NCI-H526 (cell line): Measurements from ENCODE around the gene GALNT18.

Experiments
- DNase-seq, 2 experiments: peaks; one replicate each; lab custom pipeline; 2025; lab: John Stamatoyannopoulos, UW

Gene GALNT18

DNA sequence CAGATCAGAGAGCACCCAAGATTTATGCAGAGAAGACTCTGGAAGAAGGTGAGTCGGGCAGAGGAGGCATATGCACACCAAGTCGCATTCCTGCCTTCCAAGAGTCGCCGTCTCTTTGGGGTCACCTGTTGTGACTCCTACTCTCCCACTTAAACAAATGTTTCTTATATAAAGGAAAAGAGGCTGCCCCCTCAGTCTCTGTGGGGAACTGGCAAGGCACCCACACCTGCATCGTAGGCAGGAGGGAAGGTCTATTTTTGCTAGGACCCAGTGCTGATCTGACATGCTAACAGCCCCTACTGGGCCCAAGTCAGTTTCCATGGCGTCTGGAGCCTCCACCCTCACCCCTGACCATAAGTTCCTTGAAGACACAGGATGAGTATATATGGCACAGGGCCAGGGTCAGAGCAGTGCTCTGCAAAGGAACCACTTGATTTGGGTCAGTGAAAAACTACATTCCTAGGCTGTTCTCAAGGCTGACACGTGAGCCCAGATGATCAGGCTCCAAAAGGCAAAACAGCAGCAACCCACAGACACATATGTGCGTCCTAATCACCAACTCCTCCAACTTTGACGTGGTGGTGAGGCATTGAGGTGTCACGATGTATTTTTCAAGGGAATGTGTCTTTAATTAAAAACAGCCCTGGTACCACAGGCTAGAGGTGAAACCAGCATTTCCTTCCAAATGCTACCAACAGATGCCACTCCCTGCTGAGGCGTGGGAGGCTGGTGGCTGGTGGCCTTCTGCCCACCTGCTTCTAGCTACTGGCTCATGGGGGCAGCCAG, 213.2 kb downstream of the GALNT18 start:
- DNase-seq = no peak

DNA sequence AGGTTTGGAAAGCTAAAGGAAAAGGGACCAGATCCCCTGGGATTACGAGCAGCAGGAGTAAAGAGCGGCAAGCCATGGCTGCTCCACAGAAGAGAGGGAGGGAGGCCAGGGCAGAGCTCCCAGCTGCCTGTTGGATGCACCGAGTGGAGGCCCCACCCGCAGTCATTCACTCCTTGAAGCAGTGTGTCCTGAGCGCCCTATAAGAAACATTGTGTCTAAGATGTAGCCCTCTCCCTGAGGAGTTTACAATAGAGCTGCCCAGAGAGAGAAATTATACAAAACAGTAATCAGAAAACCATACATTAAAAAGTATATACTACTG, 214.1 kb downstream of the GALNT18 start:
- no peak for DNase-seq

DNA sequence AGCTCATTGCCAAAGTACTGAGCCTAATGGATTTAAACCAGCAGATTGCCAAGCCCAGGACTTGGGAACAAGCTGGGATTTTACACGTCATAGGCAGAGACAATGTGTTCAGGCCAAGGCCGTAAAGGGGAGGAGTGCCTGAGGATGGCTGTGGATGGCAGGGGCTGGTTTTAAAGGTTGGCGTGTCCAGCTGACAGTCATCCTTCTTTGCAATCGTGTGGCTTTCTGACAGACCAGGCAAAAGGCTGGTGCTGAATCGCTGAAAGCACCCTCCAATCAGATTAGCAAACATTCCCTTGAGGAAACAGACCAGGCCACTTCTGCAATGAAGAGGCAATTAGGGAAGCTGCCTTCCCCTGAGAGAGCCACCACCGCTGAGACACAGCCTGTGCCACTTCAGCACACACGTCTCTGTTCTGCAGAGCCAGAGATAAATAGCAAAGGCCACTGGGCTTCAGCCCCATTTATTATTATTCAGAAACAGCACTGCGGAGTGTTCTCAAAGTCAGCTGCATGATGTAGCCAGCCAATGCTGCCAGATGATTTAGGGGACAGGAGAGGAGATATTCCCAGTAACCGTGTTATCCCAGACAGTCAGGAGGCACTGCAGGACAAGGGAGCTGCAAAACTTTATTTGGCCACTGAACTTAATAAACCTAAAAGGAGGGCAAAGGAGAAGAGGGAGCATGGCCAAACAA, 214.6 kb downstream of the GALNT18 start:
- no peak for DNase-seq

DNA sequence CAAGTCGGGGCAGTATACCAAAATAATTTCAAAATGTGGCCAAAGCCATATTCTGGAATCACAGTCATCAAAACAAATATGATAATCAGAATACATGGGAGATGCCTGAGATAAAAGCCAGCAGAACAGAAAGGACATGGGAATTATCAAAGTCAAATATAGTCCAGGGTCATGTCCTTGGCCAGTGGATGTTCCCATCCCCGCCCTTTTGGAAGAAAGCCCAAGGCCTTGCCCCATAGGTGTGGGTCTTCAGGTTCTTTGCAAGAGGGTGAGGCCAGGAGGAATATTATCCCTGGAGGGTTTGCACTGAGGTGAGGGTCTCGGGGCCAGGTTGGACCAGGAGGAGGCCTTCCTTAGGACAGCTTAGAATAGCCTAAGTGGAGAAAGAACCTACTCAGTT, 215.2 kb downstream of the GALNT18 start:
- no peak for DNase-seq

DNA sequence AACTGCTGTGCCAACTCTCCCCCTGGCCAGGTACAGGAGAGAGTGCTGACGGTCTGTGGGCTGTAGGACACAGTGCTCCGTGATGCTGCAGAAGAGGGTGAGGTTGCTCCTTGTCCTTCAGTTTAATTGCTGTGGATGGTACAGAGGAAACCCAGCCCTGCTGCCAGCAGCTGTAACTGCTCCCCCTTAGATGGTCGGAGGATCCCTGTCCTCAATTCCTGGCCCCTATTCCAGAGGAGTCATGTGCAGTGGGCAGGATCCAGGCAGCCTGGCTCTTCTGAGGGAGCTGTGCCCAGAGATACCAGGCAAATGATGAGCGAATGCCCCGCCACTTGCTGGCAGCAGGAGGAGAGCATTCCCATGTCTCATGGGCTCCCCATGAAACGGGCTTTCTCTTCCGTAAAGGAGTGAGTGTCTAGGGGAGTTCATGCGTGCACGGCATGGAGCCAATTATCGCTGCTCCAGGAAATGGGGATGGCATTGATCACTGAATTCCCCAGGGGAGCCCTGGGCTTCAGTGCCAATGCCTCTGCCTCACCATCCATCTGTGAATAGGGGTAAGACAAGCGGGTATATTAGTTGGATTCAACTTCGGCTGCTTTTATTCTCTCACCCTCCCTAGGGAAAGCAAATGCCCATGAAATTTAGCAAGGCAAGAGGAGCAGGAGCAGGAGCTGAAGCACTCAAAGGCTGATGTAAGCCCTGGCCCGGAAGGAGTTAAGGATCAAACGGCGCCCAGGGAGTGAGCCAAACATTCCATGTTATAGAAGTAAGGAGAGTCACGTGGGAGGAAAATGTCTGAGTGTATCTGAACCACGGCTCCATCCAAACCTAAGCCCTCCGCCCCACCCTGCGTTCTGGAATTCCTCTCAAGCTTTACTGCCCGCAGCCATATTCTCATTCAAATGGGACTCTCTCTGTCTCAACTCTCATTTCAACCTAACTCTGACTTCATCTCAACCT, 217.8 kb downstream of the GALNT18 start:
- DNase-seq = no peak

DNA sequence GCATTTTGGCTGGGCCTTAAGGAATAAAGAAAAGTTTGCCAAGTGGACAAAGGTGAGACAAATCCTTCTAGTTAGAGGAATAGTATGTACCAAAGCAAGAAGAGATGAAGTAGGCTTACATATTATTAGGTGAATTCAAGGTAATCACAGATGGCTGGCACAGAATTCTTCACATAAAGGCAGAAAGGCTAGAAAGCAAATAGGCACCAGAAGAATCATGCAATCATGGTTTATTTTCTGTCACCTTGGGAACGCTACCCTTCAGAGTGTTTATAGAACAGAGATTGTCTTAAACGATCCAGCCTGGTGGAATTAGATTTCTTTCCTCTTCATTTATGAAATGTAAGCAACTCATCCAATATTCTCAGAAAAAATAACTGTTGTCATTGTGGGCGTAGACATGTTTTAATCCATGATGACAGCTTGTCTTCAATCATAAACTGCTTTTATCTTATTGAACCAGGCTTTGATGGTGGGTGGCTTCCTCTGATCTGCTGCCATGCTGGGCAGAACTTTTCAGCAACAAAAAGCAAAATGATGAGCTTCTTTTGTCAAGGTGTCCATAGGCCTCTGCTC, 219.8 kb downstream of the GALNT18 start:
- DNase-seq = no peak

DNA sequence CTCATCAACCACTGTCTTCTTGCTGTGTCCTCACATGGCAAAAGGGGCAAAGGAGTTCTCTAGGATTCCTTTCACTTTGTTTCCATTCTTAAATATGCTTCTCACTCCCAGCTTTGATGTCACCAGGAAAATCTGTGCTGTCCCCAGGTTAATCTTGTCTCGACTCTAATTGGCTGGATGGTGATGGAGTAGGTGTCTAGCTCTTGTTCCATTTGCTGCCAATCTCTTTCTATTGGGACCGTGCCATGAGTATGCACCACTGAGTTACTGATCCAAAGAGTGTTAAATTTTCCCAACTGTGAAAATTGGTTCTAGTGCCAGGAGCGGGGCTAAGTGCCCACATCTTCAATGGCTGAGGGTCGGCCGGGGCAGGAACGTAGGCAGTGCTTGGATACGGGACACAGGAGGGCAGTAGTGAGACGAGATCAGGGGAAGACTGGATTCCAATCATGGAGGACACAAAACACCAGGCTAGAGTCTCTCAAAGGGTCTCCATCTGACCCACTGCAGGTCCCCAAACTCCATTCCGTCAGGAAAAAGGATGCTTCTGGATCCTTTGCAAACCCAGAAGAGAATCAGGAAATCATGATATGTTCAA, 221.1 kb downstream of the GALNT18 start:
- peak in 1 of 2 experiments; percentile 47 for DNase-seq

DNA sequence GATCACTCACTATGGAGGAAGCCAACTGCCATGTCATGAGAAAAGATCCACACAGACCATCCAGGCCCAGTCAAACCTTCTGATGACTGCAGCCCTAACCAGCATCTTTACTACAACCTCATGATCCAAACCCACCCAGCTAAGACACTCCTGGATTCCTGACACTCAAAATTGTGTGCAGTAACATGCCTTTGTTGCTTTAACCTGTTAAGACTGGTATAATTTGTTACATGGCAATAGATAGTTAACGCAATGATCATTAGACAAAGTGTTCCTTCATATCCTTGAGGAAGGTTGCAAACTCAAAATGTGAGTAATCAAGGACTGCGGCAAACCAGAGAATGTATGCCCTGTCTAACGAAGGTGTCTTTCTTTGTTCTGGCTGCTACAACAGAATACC, 221.7 kb downstream of the GALNT18 start:
- DNase-seq = no peak

DNA sequence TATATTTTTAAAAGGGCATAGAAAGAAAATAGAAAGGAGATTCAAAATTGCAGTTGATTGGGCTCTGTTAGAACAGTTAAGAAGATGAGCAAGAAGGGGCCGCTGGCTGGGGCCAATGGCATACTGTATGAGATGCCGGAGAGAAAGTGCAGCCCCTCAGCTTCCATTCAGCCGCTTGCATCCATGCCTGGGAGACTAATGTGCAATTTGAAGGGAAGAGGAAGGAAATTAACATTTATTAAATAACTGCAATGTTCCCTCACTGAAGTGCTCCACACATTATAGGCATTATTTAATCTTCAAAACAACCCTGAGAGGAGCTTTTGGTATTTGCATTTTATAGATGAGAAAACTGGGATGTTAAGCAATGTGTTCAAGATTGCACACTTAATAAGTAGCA, 224.0 kb downstream of the GALNT18 start:
- DNase-seq = no peak

DNA sequence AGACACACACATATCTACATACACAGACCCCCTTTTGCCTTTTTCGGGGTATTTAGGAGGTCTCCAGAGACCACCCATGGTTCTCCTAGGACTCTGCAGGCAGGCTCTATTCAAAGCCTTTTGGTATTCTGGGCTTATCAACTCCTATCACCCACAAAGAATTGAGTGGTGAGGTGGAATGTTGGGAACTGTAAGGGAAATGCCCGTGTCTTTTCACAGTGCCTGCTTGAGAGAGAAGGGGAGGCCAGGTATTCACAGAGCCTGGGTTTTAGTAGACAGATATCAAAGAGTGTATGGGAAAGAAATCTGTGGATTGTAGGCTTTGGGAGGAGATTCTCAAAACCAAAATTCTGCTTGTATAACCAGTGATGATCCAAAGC, 224.8 kb downstream of the GALNT18 start:
- DNase-seq = no peak

DNA sequence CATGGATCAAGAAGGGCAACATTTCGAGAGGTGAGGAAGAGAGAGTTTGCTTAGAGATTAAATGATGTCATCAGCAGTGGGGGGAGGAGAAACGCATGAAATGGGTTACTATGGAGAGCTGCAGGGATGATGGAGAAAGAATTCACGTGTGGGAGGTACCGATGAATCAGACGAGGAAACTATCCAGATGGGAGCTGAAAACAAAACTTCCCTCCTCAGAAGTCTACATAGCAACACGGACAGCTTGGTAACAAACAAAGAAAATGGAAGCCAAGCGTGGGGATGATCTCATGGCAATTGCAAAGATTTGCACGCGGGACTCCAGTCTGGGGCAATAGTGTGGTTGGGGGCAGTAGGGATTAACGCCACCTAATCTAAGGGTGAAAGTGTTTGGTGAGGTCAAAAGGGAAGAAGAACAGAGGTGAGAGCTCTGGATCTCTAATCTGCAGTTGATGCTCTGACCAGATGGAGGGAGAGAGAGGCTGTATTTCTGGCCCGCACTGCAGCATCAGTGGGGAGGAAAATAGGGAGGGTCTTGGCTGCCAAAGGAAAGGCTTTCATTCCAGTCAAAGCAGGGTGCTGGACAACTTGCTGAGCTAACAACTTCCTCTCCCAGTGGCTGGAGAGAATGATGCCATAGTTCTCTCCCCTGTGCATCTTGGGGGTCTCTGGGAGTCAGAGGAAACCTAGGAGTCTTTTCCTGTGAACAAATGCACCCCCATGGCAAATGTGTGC, 225.3 kb downstream of the GALNT18 start:
- no peak for DNase-seq

DNA sequence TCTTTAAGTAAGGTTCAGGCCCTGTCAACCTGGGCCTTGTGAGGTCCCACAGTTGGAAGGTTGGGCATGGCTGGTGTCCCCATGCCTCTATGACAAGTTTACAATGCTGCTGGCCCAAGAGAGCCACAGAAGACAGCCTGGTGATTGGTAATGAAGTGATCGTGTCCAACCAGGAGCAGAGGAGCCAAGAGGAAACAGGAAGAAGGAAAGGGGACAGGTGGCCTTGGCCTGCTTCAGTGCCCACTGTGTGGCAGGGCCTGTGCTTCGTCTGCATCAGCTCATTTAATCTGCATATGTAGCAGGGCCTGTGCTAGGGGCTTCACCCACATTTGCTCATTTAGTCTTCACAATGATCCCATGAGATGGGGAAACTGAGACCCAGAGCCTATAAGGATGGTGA, 226.7 kb downstream of the GALNT18 start:
- no peak for DNase-seq

DNA sequence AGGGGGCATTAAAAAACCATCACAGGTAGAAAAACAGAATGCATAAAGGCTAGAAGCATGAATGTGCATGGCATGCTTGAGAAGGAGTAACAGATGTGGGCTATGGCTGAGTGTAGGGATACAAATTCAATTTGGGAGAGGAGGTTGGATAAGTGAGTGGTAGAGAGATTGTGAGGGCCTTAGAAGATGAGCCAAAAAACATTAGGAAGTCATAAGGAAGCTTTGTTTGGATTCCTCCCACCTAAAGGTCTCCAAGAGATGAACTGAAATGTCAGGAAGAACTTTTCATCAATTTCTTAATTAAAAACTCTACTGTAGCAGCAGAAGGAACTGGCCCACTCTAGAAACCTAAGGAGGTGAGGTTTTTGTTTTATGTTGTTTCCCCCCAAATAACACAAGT, 227.6 kb downstream of the GALNT18 start:
- DNase-seq = no peak

DNA sequence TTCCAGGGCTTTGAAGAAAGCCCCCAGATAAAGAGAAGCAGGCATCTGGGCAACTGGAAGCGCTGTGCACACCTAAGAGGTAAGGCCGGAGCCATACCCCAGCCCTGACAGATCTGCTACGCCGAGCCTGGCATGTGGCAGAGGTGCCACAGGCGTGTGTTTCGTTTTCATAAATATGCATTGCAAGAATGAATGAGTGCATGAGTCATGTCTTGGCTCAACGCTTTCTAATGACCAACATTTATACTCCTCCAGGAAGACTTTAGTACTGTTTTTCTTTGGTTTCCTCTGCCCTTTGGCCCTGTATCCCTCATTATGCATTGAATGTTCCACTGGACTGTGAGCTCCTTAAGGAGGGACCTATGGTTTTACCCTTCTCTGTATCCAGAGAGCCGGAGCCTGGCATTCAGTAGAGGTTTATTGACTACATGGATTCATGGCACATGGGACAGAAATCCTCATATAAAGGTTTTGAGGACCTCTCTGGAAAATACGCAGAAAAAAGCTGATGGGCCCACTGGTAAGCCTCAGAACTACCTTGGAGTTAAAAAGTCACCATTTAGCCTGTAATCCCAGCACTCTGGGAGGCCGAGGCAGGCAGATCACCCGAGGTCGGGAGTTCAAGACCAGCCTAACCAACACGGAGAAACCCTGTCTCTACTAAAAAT, 229.9 kb downstream of the GALNT18 start:
- DNase-seq = no peak

DNA sequence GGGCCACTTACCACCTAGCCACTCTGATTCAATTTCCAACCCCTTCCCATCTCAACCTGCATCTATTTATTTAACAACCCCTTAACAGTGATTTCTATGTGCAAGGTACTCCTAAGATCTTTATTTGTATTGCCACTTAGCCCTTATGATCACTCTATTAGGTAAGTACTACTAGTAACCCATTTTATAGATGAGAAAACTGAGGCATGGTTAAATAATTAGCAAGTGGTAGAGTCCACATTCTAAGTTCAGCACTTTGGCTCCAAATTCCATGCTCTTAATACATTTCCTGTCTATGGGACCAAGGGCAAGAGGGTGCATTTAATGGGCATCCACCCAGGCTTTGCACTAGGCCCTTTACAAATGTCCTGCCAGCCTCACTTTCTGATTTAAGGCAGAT, 230.6 kb downstream of the GALNT18 start:
- no peak for DNase-seq

DNA sequence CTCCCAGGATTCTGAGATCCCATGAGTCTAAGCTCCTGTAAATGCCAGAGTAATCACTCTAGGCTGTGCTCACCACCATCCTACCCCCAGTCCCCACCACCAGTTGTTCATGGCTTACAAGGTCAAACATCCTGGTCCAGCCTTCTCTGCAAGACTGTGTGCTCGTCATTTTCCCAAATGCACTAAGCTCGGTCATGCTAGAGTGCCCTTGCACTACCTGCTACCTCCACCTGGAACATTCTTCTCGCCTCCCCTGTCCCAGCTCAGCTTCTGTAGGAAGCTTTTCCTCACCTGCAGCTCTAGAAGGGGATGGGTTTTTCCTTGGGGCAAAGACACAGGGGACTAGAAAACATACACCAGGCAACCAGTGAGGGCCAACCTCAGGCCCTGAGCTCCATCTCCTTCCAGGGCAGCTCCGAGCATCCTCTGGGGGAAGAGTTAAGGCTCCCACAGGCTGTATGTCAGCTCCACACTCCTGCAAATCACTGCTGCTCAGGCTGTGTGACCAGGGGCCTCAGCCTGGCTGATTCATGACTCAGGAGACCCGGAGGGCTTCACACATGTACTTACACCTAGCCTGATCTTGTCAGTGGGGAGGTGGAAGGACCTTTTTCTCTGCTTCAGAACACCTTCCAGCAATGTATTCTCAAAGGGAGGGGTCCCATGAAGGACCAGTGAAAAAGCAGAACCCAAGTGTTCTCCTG, 231.6 kb downstream of the GALNT18 start:
- DNase-seq = no peak

DNA sequence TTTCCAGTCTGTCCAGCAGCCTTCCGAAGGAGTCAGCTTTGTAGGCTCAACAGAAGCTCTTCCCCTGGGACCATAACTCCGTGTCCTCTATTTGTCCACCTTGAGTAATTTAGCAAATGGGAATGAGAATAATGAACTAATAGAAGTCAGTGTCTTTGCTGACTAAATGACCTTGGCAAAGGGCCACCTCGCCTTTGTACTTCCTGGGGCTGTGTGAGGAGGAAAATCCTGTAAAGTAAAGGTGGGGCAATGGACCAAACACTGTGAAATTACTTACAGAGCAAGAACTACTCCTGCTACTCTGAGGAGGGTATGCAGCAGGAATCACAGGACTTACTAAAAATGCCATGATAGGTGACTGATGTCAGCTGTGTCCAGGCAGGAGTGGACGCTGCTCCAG, 232.6 kb downstream of the GALNT18 start:
- no peak for DNase-seq

DNA sequence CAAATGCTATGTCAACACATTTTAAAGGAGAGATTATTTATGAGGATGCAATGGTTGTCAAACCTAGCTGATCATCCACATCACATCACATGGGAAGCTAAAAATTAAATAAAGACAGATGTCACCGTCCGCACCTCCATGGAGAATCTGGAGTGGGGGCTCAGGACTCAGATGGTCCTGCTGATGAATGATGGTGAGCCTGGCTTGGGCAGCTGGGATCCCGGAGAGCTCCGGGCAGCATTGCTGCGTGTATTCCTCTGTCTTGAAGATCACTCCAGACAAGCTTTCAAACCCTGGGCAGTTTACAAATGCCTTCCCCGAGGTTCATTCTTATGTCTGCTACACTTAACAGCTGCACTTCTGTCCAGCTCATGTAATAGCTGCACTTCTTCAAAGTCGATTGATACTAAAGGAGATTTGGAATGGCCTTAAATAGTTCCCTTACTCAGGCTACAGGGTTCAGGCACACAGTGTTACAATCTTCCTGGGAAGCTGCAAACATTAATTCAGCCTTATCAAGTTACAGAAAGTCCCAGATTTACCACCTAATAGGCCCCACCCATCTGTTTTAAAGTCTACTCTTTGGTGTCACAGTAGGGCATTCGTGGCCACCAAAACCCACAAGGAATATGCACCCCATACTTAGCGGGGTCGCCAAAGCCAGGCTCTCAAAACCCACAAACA, 234.0 kb downstream of the GALNT18 start:
- DNase-seq = no peak

DNA sequence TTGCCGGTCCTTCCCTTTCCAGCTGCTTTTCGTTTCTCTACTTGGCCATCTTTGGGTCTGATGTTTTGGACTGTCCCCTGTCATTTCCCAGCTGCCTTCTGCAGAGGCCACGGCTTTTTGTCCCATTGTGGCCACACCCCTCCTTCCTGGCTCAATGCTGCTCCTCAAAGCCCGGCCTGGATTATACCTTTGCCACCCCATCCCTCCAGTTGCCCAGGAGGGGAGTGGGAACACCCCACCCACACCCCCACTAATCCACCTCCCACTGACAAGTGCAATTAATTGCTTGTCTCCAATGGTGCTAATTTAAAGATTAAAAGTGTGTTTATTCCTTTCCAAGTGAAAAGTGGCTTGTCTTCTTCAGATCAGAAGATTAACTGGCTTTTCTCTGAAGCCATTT, 234.6 kb downstream of the GALNT18 start:
- no peak for DNase-seq

DNA sequence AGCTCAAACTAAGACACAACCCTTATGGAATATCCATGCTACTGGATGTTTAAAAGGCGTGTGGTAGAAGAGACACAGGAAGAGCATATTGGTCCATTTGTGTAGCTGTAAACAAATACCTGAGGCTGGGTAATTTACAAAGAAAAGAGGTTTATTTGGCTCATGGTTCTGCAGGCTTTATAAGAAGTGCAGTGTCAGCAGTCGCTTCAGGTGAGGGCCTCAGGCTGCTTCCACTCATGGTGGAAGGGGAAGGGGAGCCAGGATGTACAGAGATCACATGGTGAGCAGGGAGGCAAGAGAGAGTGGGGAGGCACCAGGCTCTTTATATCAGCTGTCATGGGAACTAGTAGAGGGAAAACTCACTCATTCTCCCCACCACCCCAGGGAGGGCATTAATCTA, 237.0 kb downstream of the GALNT18 start:
- no peak for DNase-seq
